WTC11 (cell line): Measurements from ENCODE around the gene PDE4B. TPM values are rescaled to one million over a fixed set of nuclear protein-coding genes. Genes with fewer than 3 reads are reported as not detected.

Source experiments
- ATAC-seq: fragments of 200-7000 bp; cut with Tn5 transposase; 2 replicates; pipeline ENCODE4 v1.10.0; 2021; ENCODE audit warnings: mild to moderate bottlenecking, moderate library complexity
- CTCF ChIA-PET: fragments of 300-600 bp; sonication (Branson Sonifier 250); formaldehyde crosslinking; loops from one replicate; lab custom pipeline; 2021; ENCODE audit warnings: antibody characterized with exemption; lab: Charles Lee
- POLR2A ChIA-PET: fragments of 350-600 bp; sonication (Branson Sonifier 250); formaldehyde crosslinking; loops from one replicate; lab custom pipeline; 2021; ENCODE audit warnings: antibody characterized with exemption; lab: Charles Lee
- DNase-seq: peaks from one replicate; pipeline ENCODE4 v3.0.0; 2021; ENCODE audit warnings: low spot score
- H3K27ac Mint-ChIP-seq: 2 replicates; pipeline ENCODE4 v1.8.0; 2021; ENCODE audit warnings: mixed read lengths
- H3K27me3 Mint-ChIP-seq: 2 replicates; pipeline ENCODE4 v1.8.0; 2021; ENCODE audit warnings: low read depth, mild to moderate bottlenecking, moderate library complexity, mixed read lengths
- H3K36me3 Mint-ChIP-seq: 2 replicates; pipeline ENCODE4 v1.8.0; 2021; ENCODE audit warnings: mixed read lengths
- H3K4me1 Mint-ChIP-seq: 2 replicates; pipeline ENCODE4 v1.8.0; 2022; ENCODE audit warnings: mixed read lengths
- H3K4me3 Mint-ChIP-seq: 2 replicates; pipeline ENCODE4 v1.8.0; 2021; ENCODE audit warnings: mild to moderate bottlenecking, moderate library complexity, mixed read lengths
- H3K9me3 Mint-ChIP-seq: 2 replicates; pipeline ENCODE4 v1.8.0; 2021; ENCODE audit warnings: mixed read lengths
- ATF1 ChIP-seq: sonication (generic); formaldehyde crosslinking; IDR thresholded peaks from 2 replicates; pipeline ENCODE4 v1.8.1; 2023; ENCODE audit warnings: mild to moderate bottlenecking, moderate library complexity, missing genetic modification reagents
- FOXP1 ChIP-seq: sonication (generic); formaldehyde crosslinking; IDR thresholded peaks from 2 replicates; pipeline ENCODE4 v1.8.0; 2022; ENCODE audit warnings: missing genetic modification reagents, mild to moderate bottlenecking, moderate library complexity, borderline replicate concordance
- GABPB1 ChIP-seq: sonication (generic); formaldehyde crosslinking; IDR thresholded peaks from 2 replicates; pipeline ENCODE4 v1.8.1; 2023; ENCODE audit warnings: mild to moderate bottlenecking, missing genetic modification reagents
- IRF2 ChIP-seq: sonication (generic); formaldehyde crosslinking; IDR thresholded peaks from 2 replicates; pipeline ENCODE4 v1.8.0; 2022; ENCODE audit warnings: low read depth, missing genetic modification reagents, borderline replicate concordance
- NFATC4 ChIP-seq: fragments of 250-450 bp; sonication (Bioruptor Pico); IDR thresholded peaks from 2 replicates; pipeline ENCODE4 v1.9.0; 2021; ENCODE audit warnings: mild to moderate bottlenecking
- NFYB ChIP-seq: sonication (generic); formaldehyde crosslinking; conservative IDR thresholded peaks from 2 replicates; pipeline ENCODE4 v1.8.0; 2022; ENCODE audit warnings: low read depth, missing genetic modification reagents
- NR2C2 ChIP-seq: sonication (generic); formaldehyde crosslinking; IDR thresholded peaks from 2 replicates; pipeline ENCODE4 v1.8.0; 2022; ENCODE audit warnings: mild to moderate bottlenecking, missing genetic modification reagents
- NR3C1 ChIP-seq: sonication (generic); formaldehyde crosslinking; conservative IDR thresholded peaks from 2 replicates; pipeline ENCODE4 v1.8.1; 2023; ENCODE audit warnings: low read depth, mild to moderate bottlenecking, missing genetic modification reagents
- OVOL2 ChIP-seq: fragments of 250-450 bp; sonication (Bioruptor Pico); IDR thresholded peaks from 2 replicates; pipeline ENCODE4 v1.9.0; 2021; ENCODE audit warnings: mild to moderate bottlenecking, borderline replicate concordance
- SOX15 ChIP-seq: fragments of 250-450 bp; sonication (Bioruptor Pico); IDR thresholded peaks from 2 replicates; pipeline ENCODE4 v1.9.0; 2021; ENCODE audit warnings: mild to moderate bottlenecking
- ZNF423 ChIP-seq: fragments of 250-450 bp; sonication (Bioruptor Pico); IDR thresholded peaks from 2 replicates; pipeline ENCODE4 v2.1.2; 2022; ENCODE audit warnings: mild to moderate bottlenecking, moderate library complexity
- total RNA-seq: library from RNA; stranded (reverse); gene quantifications from 3 replicates; pipeline ENCODE4 v1.2.3, GENCODE V29; 2021
- TF ChIP-seq, protein P1 (sequence below): sonication (generic); formaldehyde crosslinking; IDR thresholded peaks from 2 replicates; pipeline ENCODE4 v1.8.0; 2023; ENCODE audit warnings: mild to moderate bottlenecking, missing genetic modification reagents
- TF ChIP-seq, protein P2 (sequence below): sonication (generic); formaldehyde crosslinking; IDR thresholded peaks from 2 replicates; pipeline ENCODE4 v1.8.1; 2023; ENCODE audit warnings: mild to moderate bottlenecking, missing genetic modification reagents, moderate library complexity
- TF ChIP-seq, protein P3 (sequence below): sonication (generic); formaldehyde crosslinking; IDR thresholded peaks from 2 replicates; pipeline ENCODE4 v1.8.1; 2022; ENCODE audit warnings: mild to moderate bottlenecking, moderate library complexity, missing genetic modification reagents
- TF ChIP-seq, protein P4 (sequence below): sonication (generic); formaldehyde crosslinking; IDR thresholded peaks from 2 replicates; pipeline ENCODE4 v1.8.0; 2022; ENCODE audit warnings: mild to moderate bottlenecking, missing genetic modification reagents
- TF ChIP-seq, protein P5 (sequence below): fragments of 200-600 bp; IDR thresholded peaks from 2 replicates; pipeline ENCODE4 v1.8.0; 2022; ENCODE audit warnings: antibody characterized with exemption
- TF ChIP-seq, protein P6 (sequence below): sonication (generic); formaldehyde crosslinking; IDR thresholded peaks from 2 replicates; pipeline ENCODE4 v1.8.0; 2023; ENCODE audit warnings: missing genetic modification reagents
- TF ChIP-seq, protein P7 (sequence below): sonication (generic); formaldehyde crosslinking; IDR thresholded peaks from 2 replicates; pipeline ENCODE4 v1.8.0; 2023; ENCODE audit warnings: missing genetic modification reagents, mild to moderate bottlenecking, borderline replicate concordance
- TF ChIP-seq, protein P8 (sequence below): sonication (generic); formaldehyde crosslinking; IDR thresholded peaks from 2 replicates; pipeline ENCODE4 v1.8.1; 2022; ENCODE audit warnings: low read depth, missing genetic modification reagents, borderline replicate concordance

The PDE4B gene
- total RNA-seq, 1 experiment from 2014 or later, result 8.0 TPM

DNA sequence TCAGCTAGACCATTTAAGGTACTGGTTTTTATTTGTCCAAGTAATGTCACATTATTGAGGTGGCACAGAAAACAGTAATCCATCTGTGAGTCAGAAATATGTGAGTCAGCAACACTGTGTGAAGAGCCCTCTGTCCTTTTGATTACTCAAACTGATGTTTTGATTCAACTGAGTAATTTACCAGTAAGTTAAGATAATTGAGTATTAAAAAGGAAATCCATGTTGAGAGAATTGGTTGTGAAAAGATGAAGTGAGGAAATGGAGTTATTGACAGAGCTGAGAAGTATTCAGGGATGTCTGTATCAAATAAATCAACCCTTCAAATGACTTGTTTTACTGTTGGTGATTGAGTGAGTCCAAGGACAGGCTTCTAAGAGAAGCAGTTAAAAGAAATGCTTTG is 438.5 kb downstream of the PDE4B start:
- H3K27ac Mint-ChIP-seq, result no peak overlapping the region
- ATAC-seq, result no peak
- ChIA-PET CTCF (interaction anchor here (1.8 kb wide), 1 partner anchor 11 kb away, joined by 7 read pairs; no protein-coding TSS in a partner anchor), POLR2A (interaction anchor here (0.7 kb wide), 1 partner anchor 290 kb away, joined by 7 read pairs; no protein-coding TSS in a partner anchor)
- H3K4me3 Mint-ChIP-seq, result no peak overlapping the region
- H3K36me3 Mint-ChIP-seq, result no peaks in the 10 kb centered on the region
- no peak for TF ChIP-seq OVOL2 (CRISPR knock-in tag)
- TF ChIP-seq, protein P1, sequence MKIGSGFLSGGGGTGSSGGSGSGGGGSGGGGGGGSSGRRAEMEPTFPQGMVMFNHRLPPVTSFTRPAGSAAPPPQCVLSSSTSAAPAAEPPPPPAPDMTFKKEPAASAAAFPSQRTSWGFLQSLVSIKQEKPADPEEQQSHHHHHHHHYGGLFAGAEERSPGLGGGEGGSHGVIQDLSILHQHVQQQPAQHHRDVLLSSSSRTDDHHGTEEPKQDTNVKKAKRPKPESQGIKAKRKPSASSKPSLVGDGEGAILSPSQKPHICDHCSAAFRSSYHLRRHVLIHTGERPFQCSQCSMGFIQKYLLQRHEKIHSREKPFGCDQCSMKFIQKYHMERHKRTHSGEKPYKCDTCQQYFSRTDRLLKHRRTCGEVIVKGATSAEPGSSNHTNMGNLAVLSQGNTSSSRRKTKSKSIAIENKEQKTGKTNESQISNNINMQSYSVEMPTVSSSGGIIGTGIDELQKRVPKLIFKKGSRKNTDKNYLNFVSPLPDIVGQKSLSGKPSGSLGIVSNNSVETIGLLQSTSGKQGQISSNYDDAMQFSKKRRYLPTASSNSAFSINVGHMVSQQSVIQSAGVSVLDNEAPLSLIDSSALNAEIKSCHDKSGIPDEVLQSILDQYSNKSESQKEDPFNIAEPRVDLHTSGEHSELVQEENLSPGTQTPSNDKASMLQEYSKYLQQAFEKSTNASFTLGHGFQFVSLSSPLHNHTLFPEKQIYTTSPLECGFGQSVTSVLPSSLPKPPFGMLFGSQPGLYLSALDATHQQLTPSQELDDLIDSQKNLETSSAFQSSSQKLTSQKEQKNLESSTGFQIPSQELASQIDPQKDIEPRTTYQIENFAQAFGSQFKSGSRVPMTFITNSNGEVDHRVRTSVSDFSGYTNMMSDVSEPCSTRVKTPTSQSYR (CRISPR knock-in tag), result no peak
- no peak for TF ChIP-seq NFYB
- TF ChIP-seq GABPB1 (CRISPR knock-in tag), result no peak
- TF ChIP-seq, protein P2, sequence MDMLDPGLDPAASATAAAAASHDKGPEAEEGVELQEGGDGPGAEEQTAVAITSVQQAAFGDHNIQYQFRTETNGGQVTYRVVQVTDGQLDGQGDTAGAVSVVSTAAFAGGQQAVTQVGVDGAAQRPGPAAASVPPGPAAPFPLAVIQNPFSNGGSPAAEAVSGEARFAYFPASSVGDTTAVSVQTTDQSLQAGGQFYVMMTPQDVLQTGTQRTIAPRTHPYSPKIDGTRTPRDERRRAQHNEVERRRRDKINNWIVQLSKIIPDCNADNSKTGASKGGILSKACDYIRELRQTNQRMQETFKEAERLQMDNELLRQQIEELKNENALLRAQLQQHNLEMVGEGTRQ (CRISPR knock-in tag), result no peak
- TF ChIP-seq, protein P3, sequence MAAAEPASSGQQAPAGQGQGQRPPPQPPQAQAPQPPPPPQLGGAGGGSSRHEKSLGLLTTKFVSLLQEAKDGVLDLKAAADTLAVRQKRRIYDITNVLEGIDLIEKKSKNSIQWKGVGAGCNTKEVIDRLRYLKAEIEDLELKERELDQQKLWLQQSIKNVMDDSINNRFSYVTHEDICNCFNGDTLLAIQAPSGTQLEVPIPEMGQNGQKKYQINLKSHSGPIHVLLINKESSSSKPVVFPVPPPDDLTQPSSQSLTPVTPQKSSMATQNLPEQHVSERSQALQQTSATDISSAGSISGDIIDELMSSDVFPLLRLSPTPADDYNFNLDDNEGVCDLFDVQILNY (CRISPR knock-in tag), result no peak
- TF ChIP-seq, protein P4, sequence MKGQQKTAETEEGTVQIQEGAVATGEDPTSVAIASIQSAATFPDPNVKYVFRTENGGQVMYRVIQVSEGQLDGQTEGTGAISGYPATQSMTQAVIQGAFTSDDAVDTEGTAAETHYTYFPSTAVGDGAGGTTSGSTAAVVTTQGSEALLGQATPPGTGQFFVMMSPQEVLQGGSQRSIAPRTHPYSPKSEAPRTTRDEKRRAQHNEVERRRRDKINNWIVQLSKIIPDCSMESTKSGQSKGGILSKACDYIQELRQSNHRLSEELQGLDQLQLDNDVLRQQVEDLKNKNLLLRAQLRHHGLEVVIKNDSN, result no peak
- TF ChIP-seq NFATC4, result no peak
- no peak for TF ChIP-seq IRF2
- TF ChIP-seq, protein P5, sequence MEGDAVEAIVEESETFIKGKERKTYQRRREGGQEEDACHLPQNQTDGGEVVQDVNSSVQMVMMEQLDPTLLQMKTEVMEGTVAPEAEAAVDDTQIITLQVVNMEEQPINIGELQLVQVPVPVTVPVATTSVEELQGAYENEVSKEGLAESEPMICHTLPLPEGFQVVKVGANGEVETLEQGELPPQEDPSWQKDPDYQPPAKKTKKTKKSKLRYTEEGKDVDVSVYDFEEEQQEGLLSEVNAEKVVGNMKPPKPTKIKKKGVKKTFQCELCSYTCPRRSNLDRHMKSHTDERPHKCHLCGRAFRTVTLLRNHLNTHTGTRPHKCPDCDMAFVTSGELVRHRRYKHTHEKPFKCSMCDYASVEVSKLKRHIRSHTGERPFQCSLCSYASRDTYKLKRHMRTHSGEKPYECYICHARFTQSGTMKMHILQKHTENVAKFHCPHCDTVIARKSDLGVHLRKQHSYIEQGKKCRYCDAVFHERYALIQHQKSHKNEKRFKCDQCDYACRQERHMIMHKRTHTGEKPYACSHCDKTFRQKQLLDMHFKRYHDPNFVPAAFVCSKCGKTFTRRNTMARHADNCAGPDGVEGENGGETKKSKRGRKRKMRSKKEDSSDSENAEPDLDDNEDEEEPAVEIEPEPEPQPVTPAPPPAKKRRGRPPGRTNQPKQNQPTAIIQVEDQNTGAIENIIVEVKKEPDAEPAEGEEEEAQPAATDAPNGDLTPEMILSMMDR, result no peak
- TF ChIP-seq ATF1 (CRISPR knock-in tag), result no peak
- TF ChIP-seq SOX15 (CRISPR knock-in tag), result no peak
- TF ChIP-seq, protein P6, sequence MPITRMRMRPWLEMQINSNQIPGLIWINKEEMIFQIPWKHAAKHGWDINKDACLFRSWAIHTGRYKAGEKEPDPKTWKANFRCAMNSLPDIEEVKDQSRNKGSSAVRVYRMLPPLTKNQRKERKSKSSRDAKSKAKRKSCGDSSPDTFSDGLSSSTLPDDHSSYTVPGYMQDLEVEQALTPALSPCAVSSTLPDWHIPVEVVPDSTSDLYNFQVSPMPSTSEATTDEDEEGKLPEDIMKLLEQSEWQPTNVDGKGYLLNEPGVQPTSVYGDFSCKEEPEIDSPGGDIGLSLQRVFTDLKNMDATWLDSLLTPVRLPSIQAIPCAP (CRISPR knock-in tag), result no peak
- no peak for TF ChIP-seq FOXP1 (CRISPR knock-in tag)
- no peak for TF ChIP-seq NR3C1 (CRISPR knock-in tag)
- TF ChIP-seq ZNF423 (CRISPR knock-in tag), result no peak
- no peak for TF ChIP-seq NR2C2 (CRISPR knock-in tag)
- TF ChIP-seq, protein P7, sequence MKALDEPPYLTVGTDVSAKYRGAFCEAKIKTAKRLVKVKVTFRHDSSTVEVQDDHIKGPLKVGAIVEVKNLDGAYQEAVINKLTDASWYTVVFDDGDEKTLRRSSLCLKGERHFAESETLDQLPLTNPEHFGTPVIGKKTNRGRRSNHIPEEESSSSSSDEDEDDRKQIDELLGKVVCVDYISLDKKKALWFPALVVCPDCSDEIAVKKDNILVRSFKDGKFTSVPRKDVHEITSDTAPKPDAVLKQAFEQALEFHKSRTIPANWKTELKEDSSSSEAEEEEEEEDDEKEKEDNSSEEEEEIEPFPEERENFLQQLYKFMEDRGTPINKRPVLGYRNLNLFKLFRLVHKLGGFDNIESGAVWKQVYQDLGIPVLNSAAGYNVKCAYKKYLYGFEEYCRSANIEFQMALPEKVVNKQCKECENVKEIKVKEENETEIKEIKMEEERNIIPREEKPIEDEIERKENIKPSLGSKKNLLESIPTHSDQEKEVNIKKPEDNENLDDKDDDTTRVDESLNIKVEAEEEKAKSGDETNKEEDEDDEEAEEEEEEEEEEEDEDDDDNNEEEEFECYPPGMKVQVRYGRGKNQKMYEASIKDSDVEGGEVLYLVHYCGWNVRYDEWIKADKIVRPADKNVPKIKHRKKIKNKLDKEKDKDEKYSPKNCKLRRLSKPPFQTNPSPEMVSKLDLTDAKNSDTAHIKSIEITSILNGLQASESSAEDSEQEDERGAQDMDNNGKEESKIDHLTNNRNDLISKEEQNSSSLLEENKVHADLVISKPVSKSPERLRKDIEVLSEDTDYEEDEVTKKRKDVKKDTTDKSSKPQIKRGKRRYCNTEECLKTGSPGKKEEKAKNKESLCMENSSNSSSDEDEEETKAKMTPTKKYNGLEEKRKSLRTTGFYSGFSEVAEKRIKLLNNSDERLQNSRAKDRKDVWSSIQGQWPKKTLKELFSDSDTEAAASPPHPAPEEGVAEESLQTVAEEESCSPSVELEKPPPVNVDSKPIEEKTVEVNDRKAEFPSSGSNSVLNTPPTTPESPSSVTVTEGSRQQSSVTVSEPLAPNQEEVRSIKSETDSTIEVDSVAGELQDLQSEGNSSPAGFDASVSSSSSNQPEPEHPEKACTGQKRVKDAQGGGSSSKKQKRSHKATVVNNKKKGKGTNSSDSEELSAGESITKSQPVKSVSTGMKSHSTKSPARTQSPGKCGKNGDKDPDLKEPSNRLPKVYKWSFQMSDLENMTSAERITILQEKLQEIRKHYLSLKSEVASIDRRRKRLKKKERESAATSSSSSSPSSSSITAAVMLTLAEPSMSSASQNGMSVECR (CRISPR knock-in tag), result no peak
- TF ChIP-seq, protein P8, sequence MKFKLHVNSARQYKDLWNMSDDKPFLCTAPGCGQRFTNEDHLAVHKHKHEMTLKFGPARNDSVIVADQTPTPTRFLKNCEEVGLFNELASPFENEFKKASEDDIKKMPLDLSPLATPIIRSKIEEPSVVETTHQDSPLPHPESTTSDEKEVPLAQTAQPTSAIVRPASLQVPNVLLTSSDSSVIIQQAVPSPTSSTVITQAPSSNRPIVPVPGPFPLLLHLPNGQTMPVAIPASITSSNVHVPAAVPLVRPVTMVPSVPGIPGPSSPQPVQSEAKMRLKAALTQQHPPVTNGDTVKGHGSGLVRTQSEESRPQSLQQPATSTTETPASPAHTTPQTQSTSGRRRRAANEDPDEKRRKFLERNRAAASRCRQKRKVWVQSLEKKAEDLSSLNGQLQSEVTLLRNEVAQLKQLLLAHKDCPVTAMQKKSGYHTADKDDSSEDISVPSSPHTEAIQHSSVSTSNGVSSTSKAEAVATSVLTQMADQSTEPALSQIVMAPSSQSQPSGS (CRISPR knock-in tag), result no peak
- TF ChIP-seq, all 79 proteins: peak for 0
- peaks cover 18% of the 10 kb centered on the region for H3K4me1 Mint-ChIP-seq
- H3K27me3 Mint-ChIP-seq, result no peaks in the 10 kb centered on the region
- no peaks in the 10 kb centered on the region for H3K9me3 Mint-ChIP-seq
- no peak for DNase-seq
